Activated CD4-positive, CD25-positive, alpha-beta regulatory T cell treated with anti-CD3 and anti-CD28 coated beads, Interleukin-2, amount 50 U/mL, for 24 hours (primary cell): Measurements from ENCODE around the gene RSPO1.

ENCODE experiments used
- ATAC-seq, 2 donors: fragments of 150-1000 bp; cut with Tn5 transposase; one replicate each; pipeline ENCODE4 v1.10.0; 2021; ENCODE audit warnings: mild to moderate bottlenecking in 1 of 2, moderate library complexity in 1 of 2

RSPO1 gene

GRCh38 chr1:37656026-37656425 is 21.3 kb upstream of the RSPO1 start:
- no peak for ATAC-seq

GRCh38 chr1:37655274-37655673 is 20.6 kb upstream of the RSPO1 start:
- ATAC-seq, result no peak

GRCh38 chr1:37653906-37654305 is 19.2 kb upstream of the RSPO1 start:
- no peak for ATAC-seq

GRCh38 chr1:37652976-37653375 is 18.3 kb upstream of the RSPO1 start:
- no peak for ATAC-seq

- ATAC-seq, result no peak
Observed at GRCh38 chr1:37651803-37652202, 17.1 kb upstream of the RSPO1 start.

- ATAC-seq, result no peak
Observed at GRCh38 chr1:37650721-37651120, 16.0 kb upstream of the RSPO1 start.

GRCh38 chr1:37650173-37650572 is 15.5 kb upstream of the RSPO1 start:
- no peak for ATAC-seq

GRCh38 chr1:37647281-37647680 is 12.6 kb upstream of the RSPO1 start:
- no peak for ATAC-seq

- no peak for ATAC-seq
Observed at GRCh38 chr1:37641059-37641458, 6.4 kb upstream of the RSPO1 start.

- no peak for ATAC-seq
Observed at GRCh38 chr1:37636435-37636834, 1.7 kb upstream of the RSPO1 start.

GRCh38 chr1:37634992-37635902 is 555 bp upstream of the RSPO1 start:
- ATAC-seq, result no peak

GRCh38 chr1:37633938-37634243 is 801 bp downstream of the RSPO1 start:
- ATAC-seq, result no peak

GRCh38 chr1:37633040-37633937 is 1.4 kb downstream of the RSPO1 start:
- no peak for ATAC-seq

GRCh38 chr1:37631036-37631435 is 3.7 kb downstream of the RSPO1 start:
- ATAC-seq, result no peak

GRCh38 chr1:37630426-37631028 is 4.2 kb downstream of the RSPO1 start:
- ATAC-seq, result no peak

GRCh38 chr1:37629726-37630425 is 4.8 kb downstream of the RSPO1 start:
- ATAC-seq, result no peak

GRCh38 chr1:37629008-37629407 is 5.7 kb downstream of the RSPO1 start:
- no peak for ATAC-seq

GRCh38 chr1:37628026-37628556 is 6.6 kb downstream of the RSPO1 start:
- ATAC-seq, result no peak

GRCh38 chr1:37622131-37622530 is 12.6 kb downstream of the RSPO1 start:
- no peak for ATAC-seq

- no peak for ATAC-seq
Observed at GRCh38 chr1:37621326-37621870, 13.3 kb downstream of the RSPO1 start.

- ATAC-seq, result no peak
Observed at GRCh38 chr1:37620707-37621106, 14.0 kb downstream of the RSPO1 start.

GRCh38 chr1:37616330-37616729 is 18.4 kb downstream of the RSPO1 start:
- ATAC-seq, result no peak
